OCI-LY1 (cell line): ENCODE data around the gene PNPLA3.

Experiments used
- H2AFZ ChIP-seq: fragments of 200-600 bp; sonication (generic), shearing (Covaris generic); 2 replicates; pipeline ENCODE4 v1.6.0; 2014; ENCODE audit warnings: antibody characterized with exemption, mild to moderate bottlenecking, low read length
- H3F3A ChIP-seq: fragments of 200-600 bp; sonication (generic), shearing (Covaris generic); 2 replicates; pipeline ENCODE4 v1.6.0; 2014; ENCODE audit warnings: mild to moderate bottlenecking, antibody characterized with exemption, low read length, moderate library complexity; ENCODE audit not compliant: insufficient read depth
- H3K27ac ChIP-seq: fragments of 200-600 bp; sonication (generic); 2 replicates; pipeline ENCODE4 v1.5.1; 2014; ENCODE audit warnings: low read length, mixed run types, mild to moderate bottlenecking, low read depth; ENCODE audit not compliant: poor library complexity, severe bottlenecking
- H3K27me3 ChIP-seq: fragments of 200-600 bp; sonication (generic); 2 replicates; pipeline ENCODE4 v1.6.0; 2014; ENCODE audit warnings: antibody characterized with exemption, mild to moderate bottlenecking, low read length, moderate library complexity; ENCODE audit not compliant: insufficient read depth
- H3K36me3 ChIP-seq: fragments of 200-600 bp; sonication (generic); 2 replicates; pipeline ENCODE4 v1.6.1; 2014; ENCODE audit warnings: mild to moderate bottlenecking, antibody characterized with exemption, low read length, moderate library complexity, mixed read lengths; ENCODE audit not compliant: insufficient read depth
- H3K4me1 ChIP-seq: fragments of 200-600 bp; sonication (generic); 2 replicates; pipeline ENCODE4 v1.5.1; 2014; ENCODE audit warnings: mild to moderate bottlenecking, low read length, moderate library complexity; ENCODE audit not compliant: insufficient read depth, severe bottlenecking
- H3K4me2 ChIP-seq: fragments of 200-600 bp; sonication (generic), shearing (Covaris generic); 2 replicates; pipeline ENCODE4 v1.6.1; 2014; ENCODE audit warnings: low read length
- H3K4me3 ChIP-seq: fragments of 200-600 bp; sonication (generic); 2 replicates; pipeline ENCODE4 v1.5.1; 2014; ENCODE audit warnings: low read length, low read depth, mild to moderate bottlenecking, mixed read lengths; ENCODE audit not compliant: poor library complexity, severe bottlenecking
- H3K79me2 ChIP-seq: fragments of 200-600 bp; shearing (Covaris generic); 2 replicates; pipeline ENCODE4 v1.6.1; 2016; ENCODE audit warnings: mixed run types, low read length, mixed read lengths; ENCODE audit not compliant: insufficient read depth
- H3K9ac ChIP-seq: fragments of 200-600 bp; sonication (generic), shearing (Covaris generic); 2 replicates; pipeline ENCODE4 v1.6.1; 2014; ENCODE audit warnings: mild to moderate bottlenecking, low read length, mixed read lengths
- H3K9me2 ChIP-seq: fragments of 200-600 bp; sonication (generic), shearing (Covaris generic); 2 replicates; pipeline ENCODE4 v1.6.1; 2014; ENCODE audit warnings: low read depth, mild to moderate bottlenecking, low read length, mixed read lengths
- H3K9me3 ChIP-seq: fragments of 200-600 bp; shearing (Covaris generic); 2 replicates; pipeline ENCODE4 v1.6.1; 2014; ENCODE audit warnings: low read length, mixed read lengths
- H4K20me1 ChIP-seq: fragments of 200-600 bp; sonication (generic), shearing (Covaris generic); 2 replicates; pipeline ENCODE4 v1.6.0; 2016; ENCODE audit warnings: mild to moderate bottlenecking, low read length; ENCODE audit not compliant: insufficient read depth
- CTCF ChIP-seq: fragments of 200-600 bp; sonication (generic), shearing (Covaris generic); IDR thresholded peaks from 2 replicates; pipeline ENCODE4 v1.5.1; 2017; ENCODE audit warnings: mild to moderate bottlenecking, antibody characterized with exemption, low read length, moderate library complexity, mixed read lengths
- EZH2 ChIP-seq: fragments of 200-600 bp; sonication (generic), shearing (Covaris generic); IDR thresholded peaks from 2 replicates; pipeline ENCODE4 v1.8.0; 2017; ENCODE audit warnings: borderline replicate concordance, mixed run types, mild to moderate bottlenecking, antibody characterized with exemption, low read length, moderate library complexity, mixed read lengths

The PNPLA3 gene

GRCh38 chr22:43924877-43925276, 1.3 kb downstream of the PNPLA3 start:
- no peaks in the 10 kb centered on the region for H3K79me2 ChIP-seq
- peaks cover 5% of the 10 kb centered on the region; the same call in 1 of the 2 replicates for H3K27me3 ChIP-seq
- no peak overlapping the region for H2AFZ ChIP-seq
- H3F3A ChIP-seq: no peaks in the 10 kb centered on the region
- H3K9ac ChIP-seq: no peak overlapping the region
- no peak overlapping the region for H3K27ac ChIP-seq
- H3K9me3 ChIP-seq: no peaks in the 10 kb centered on the region
- H3K4me1 ChIP-seq: no peaks in the 10 kb centered on the region
- no peak overlapping the region for H3K4me2 ChIP-seq
- TF ChIP-seq CTCF: no peak
- no peak for TF ChIP-seq EZH2
- no peaks in the 10 kb centered on the region for H3K9me2 ChIP-seq
- no peaks in the 10 kb centered on the region for H3K36me3 ChIP-seq
- H4K20me1 ChIP-seq: no peaks in the 10 kb centered on the region
- H3K4me3 ChIP-seq: no peak overlapping the region

DNA sequence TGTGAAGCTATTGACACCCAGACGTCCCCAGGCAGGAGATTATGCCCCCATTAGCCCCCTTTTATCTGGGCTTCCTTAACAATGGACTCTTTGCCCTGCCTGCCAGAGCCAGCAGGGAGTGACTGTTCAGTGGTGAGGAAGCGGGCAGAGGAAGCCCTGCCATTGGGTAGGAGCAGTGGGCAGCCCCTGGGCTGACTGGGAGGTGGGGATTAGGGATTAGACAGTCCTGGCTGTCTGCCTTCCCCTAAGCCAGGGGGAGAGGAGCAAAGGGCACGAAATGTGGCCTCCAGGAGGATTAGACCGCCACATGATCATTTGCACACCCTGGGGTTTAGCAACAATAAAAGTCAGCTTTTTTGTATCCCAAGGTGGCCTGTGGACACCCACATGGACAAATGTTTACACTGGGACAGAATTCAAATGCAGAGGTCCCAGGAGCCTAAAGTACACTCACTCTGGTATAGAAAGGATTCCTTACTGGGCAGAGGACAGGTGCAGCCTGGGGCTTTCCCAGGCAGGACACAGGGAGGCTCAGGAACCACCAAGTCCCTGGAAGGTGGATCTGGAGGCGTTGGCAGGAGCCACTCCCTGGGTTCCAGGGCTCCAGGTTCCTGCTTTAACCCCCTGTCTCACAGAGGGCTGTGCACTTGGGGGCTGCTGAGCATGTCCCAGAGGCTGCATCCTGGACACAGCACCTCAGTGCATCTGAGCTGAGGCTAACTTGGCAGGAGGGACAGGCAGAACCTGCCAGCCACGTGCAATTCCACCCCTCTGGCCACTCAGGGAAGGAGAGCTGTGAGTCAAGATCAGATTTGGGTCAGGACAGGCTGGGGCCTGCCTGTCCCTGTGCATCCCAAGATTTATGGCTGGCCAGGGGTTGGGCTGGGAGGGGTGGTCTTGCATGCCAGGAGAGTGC, 2.1 kb downstream of the PNPLA3 start:
- Histone ChIP-seq H3K27me3 (peaks cover 5% of the 10 kb centered on the region; the same call in 1 of the 2 replicates), H3K4me2 (no peak overlapping the region), H3K4me3 (no peak overlapping the region), H3K9ac (no peak overlapping the region), H3K36me3 (no peaks in the 10 kb centered on the region), H2AFZ (no peak overlapping the region), H3K9me3 (no peaks in the 10 kb centered on the region), H3K4me1 (no peaks in the 10 kb centered on the region), H3K79me2 (no peaks in the 10 kb centered on the region), H3F3A (no peaks in the 10 kb centered on the region), H3K9me2 (no peaks in the 10 kb centered on the region), H4K20me1 (no peaks in the 10 kb centered on the region), H3K27ac (no peak overlapping the region)
- TF ChIP-seq EZH2 (no peak), CTCF (no peak)

- H3K79me2 ChIP-seq: no peaks in the 10 kb centered on the region
- no peaks in the 10 kb centered on the region for H3K4me1 ChIP-seq
- no peak overlapping the region for H2AFZ ChIP-seq
- no peaks in the 10 kb centered on the region for H3K36me3 ChIP-seq
- no peaks in the 10 kb centered on the region for H3K9me3 ChIP-seq
- H4K20me1 ChIP-seq: no peaks in the 10 kb centered on the region
- peaks cover 5% of the 10 kb centered on the region; the same call in 1 of the 2 replicates for H3K27me3 ChIP-seq
- H3K4me2 ChIP-seq: no peak overlapping the region
- TF ChIP-seq CTCF (no peak), EZH2 (no peak)
- H3K4me3 ChIP-seq: no peak overlapping the region
- no peaks in the 10 kb centered on the region for H3K9me2 ChIP-seq
- no peaks in the 10 kb centered on the region for H3F3A ChIP-seq
- no peak overlapping the region for H3K9ac ChIP-seq
- no peak overlapping the region for H3K27ac ChIP-seq
Measured at GRCh38 chr22:43926349-43926710, 2.7 kb downstream of the PNPLA3 start.
